Measurements from ENCODE around the gene MLIP.

The MLIP gene

GRCh38 chr6:54151861-54152260 lies 40.6 kb downstream of the MLIP start:
- no peak for DNase-seq (ENCODE audit: low spot score)
- no peak for TF ChIP-seq CTCF (IDR thresholded peaks at IDR 0.05; ENCODE audit: extremely low read depth, insufficient read depth, missing control alignments)
- in situ Hi-C loops (cut with MboI; ENCODE audit: low pct_unique_long_range_greater_than_20kb, low sequenced_read_pairs, unreplicated experiment) = no loop called here

- in situ Hi-C loops (cut with MboI; ENCODE audit: low pct_unique_long_range_greater_than_20kb, low sequenced_read_pairs, unreplicated experiment) = no loop called here
- TF ChIP-seq CTCF (IDR thresholded peaks at IDR 0.05; ENCODE audit: extremely low read depth, insufficient read depth, missing control alignments) = no peak
- no peak for DNase-seq (ENCODE audit: low spot score)
Measured at GRCh38 chr6:54156650-54157250, 45.5 kb downstream of the MLIP start.

- in situ Hi-C loops (cut with MboI; ENCODE audit: low pct_unique_long_range_greater_than_20kb, low sequenced_read_pairs, unreplicated experiment) = no loop called here
- no peak for DNase-seq (ENCODE audit: low spot score)
- TF ChIP-seq CTCF (IDR thresholded peaks at IDR 0.05; ENCODE audit: extremely low read depth, insufficient read depth, missing control alignments) = no peak
Measured at GRCh38 chr6:54157405-54157804, 46.2 kb downstream of the MLIP start.

GRCh38 chr6:54173089-54173488 lies 61.8 kb downstream of the MLIP start:
- in situ Hi-C loops (cut with MboI; ENCODE audit: low pct_unique_long_range_greater_than_20kb, low sequenced_read_pairs, unreplicated experiment) = no loop called here
- no peak for DNase-seq (ENCODE audit: low spot score)
- no peak for TF ChIP-seq CTCF (IDR thresholded peaks at IDR 0.05; ENCODE audit: extremely low read depth, insufficient read depth, missing control alignments)

- TF ChIP-seq CTCF (IDR thresholded peaks at IDR 0.05; ENCODE audit: extremely low read depth, insufficient read depth, missing control alignments) = no peak
- in situ Hi-C loops (cut with MboI; ENCODE audit: low pct_unique_long_range_greater_than_20kb, low sequenced_read_pairs, unreplicated experiment) = no loop called here
- no peak for DNase-seq (ENCODE audit: low spot score)
Measured at GRCh38 chr6:54179152-54179551, 67.9 kb downstream of the MLIP start.

- TF ChIP-seq CTCF (IDR thresholded peaks at IDR 0.05; ENCODE audit: extremely low read depth, insufficient read depth, missing control alignments) = no peak
- no peak for DNase-seq (ENCODE audit: low spot score)
- in situ Hi-C loops (cut with MboI; ENCODE audit: low pct_unique_long_range_greater_than_20kb, low sequenced_read_pairs, unreplicated experiment) = no loop called here
Measured at GRCh38 chr6:54183616-54184015, 72.4 kb downstream of the MLIP start.

- no peak for DNase-seq (ENCODE audit: low spot score)
- in situ Hi-C loops (cut with MboI; ENCODE audit: low pct_unique_long_range_greater_than_20kb, low sequenced_read_pairs, unreplicated experiment) = no loop called here
- TF ChIP-seq CTCF (IDR thresholded peaks at IDR 0.05; ENCODE audit: extremely low read depth, insufficient read depth, missing control alignments) = no peak
Measured at GRCh38 chr6:54185885-54186284, 74.6 kb downstream of the MLIP start.

Measured in GM13977 (cell line).